Measurements from ENCODE around the gene ZNF705A. TPM values are rescaled to one million over a fixed set of nuclear protein-coding genes. Genes with fewer than 3 reads are reported as not detected.
"Not testable (repeated sequence)": the region's sequence is repeated elsewhere in the genome, so short reads cannot be mapped to it uniquely, and the experiment has no call there.

Gene ZNF705A
- total RNA-seq (not detected), polyA plus RNA-seq (0.05 TPM)
- long read RNA-seq, donor 1, result 0 reads
- long read RNA-seq, donor 2, result 0 reads
- long read RNA-seq, donor 3, result 0 reads
- long read RNA-seq, donor 4, result 0 reads
- long read RNA-seq, donor 5, result 0 reads
- long read RNA-seq, donor 6, result 0 reads
- long read RNA-seq, donor 7, result 0 reads
- long read RNA-seq, donor 8, result 0 reads
- long read RNA-seq, donor 9, result 0 reads
- long read RNA-seq, donor 10, result 0 reads

DNA sequence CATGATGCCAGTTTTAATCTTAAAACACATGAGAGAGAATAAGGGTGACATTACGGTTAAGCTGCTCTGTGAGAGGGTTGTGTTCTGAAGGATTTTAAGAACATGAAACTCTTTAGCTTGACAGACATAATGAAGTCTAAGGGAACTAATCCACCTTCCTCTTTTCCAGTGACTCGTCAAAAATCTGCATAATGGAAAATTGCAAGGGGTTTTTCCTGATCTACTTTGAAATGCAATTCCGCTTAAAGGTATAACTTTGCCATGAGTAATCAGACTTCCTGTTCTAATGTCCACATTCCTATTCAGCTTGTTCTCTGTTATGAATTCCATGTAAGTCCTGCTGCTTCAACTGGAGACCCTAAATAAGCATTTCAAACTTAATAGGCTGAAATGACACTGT is at the start of gene ZNF705A:
Gene ZNF705A, plus strand, starts transcription at position 171 of the 400 bp plus-strand sequence. CDS start 15,611 bp downstream, outside the sequence.
- Histone ChIP-seq H3K27ac (ENCODE audit: low read depth in 1 of 2, low read length in 1 of 2) (peak within 1 kb of the TSS in 1 of 2 donors; percentile 4), H3K9me3 (ENCODE audit: control insufficient read depth in 2 of 2, insufficient read depth in 1 of 2, low read length in 1 of 2) (no peaks in the 10 kb centered on the region), H3K4me1 (ENCODE audit: control insufficient read depth in 2 of 2, insufficient read depth in 2 of 2, low read length in 2 of 2) (peaks cover 0 to 7% of the 10 kb centered on the region in 2 donors), H3K36me3 (ENCODE audit: control insufficient read depth in 2 of 2, insufficient read depth in 2 of 2, low read length in 1 of 2) (no peaks in the 10 kb centered on the region), H3K4me3 (ENCODE audit: low read length in 2 of 2) (no peak within 1 kb of the TSS), H3K27me3 (ENCODE audit: control insufficient read depth in 2 of 2, insufficient read depth in 1 of 2, low read length in 1 of 2) (peaks cover 3 to 19% of the 10 kb centered on the region in 2 donors)
- 32% methylated on average over 3 of the region's 3 CpGs for WGBS
- peak in 1 of 9 donors; percentile 13 for DNase-seq (ENCODE audit: low read depth in 6 of 9, low spot score in 9 of 9)

DNA sequence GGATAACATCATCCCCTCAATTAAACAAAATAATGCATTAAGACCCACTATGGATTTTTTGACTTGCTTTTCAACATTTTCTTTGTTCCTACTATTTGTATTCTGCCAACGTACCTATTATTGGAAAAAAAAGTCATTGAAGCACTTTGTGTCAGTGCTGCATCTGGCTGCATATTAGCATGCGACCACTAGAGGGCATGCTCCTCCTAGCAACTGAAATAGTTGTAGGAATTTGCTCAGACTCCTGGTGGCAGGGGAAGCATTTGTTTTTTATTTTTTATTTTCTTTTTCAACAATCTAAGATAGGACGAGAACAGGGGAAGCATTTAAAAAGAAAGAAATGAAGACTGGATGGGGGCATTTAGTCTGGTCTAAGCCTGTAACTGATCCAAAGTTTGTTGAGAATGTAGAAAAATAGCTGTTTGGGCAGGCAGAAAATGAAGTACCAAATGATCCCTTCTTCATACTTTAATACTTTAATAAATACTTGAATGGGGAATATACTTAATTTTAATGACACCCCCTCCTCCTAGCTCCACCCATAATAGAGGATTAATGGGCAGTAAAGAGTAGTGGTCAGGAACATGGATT is 47.9 kb upstream of the ZNF705A start:
- Histone ChIP-seq H3K27ac (ENCODE audit: low read depth in 1 of 2, low read length in 1 of 2) (no peak overlapping the region), H3K27me3 (ENCODE audit: control insufficient read depth in 2 of 2, insufficient read depth in 1 of 2, low read length in 1 of 2) (no peaks in the 10 kb centered on the region), H3K36me3 (ENCODE audit: control insufficient read depth in 2 of 2, insufficient read depth in 2 of 2, low read length in 1 of 2) (peaks cover 0 to 4% of the 10 kb centered on the region in 2 donors), H3K4me3 (ENCODE audit: low read length in 2 of 2) (no peak overlapping the region), H3K4me1 (ENCODE audit: control insufficient read depth in 2 of 2, insufficient read depth in 2 of 2, low read length in 2 of 2) (no peaks in the 10 kb centered on the region), H3K9me3 (ENCODE audit: control insufficient read depth in 2 of 2, insufficient read depth in 1 of 2, low read length in 1 of 2) (no peaks in the 10 kb centered on the region)
- peak in 8 of 9 donors; percentile 55 to 85 (median 71) for DNase-seq (ENCODE audit: low read depth in 6 of 9, low spot score in 9 of 9)
- WGBS, result 5% methylated on average over 3 of the region's 3 CpGs

DNA sequence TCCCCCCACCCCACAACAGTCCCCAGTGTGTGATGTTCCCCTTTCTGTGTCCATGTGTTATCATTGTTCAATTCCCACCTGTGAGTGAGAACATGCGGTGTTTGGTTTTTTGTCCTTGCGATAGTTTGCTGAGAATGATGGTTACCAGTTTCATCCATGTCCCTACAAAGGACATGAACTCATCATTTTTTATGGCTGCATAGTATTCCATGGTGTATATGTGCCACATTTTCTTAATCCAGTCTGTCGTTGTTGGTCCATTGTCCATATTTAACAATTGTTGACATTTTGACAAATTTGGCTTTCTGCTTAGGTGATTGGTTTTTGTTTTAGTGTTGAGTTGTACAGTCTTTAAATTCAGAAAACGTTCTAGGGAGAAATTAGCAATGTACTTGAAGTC is 43.7 kb upstream of the ZNF705A start:
- not testable (repeated sequence) for H3K27me3 ChIP-seq (ENCODE audit: control insufficient read depth in 2 of 2, insufficient read depth in 1 of 2, low read length in 1 of 2); DNase-seq (ENCODE audit: low read depth in 6 of 9, low spot score in 9 of 9); H3K36me3 ChIP-seq (ENCODE audit: control insufficient read depth in 2 of 2, insufficient read depth in 2 of 2, low read length in 1 of 2); H3K4me3 ChIP-seq (ENCODE audit: low read length in 2 of 2); H3K9me3 ChIP-seq (ENCODE audit: control insufficient read depth in 2 of 2, insufficient read depth in 1 of 2, low read length in 1 of 2); H3K4me1 ChIP-seq (ENCODE audit: control insufficient read depth in 2 of 2, insufficient read depth in 2 of 2, low read length in 2 of 2); H3K27ac ChIP-seq (ENCODE audit: low read depth in 1 of 2, low read length in 1 of 2)
- WGBS, result 98% methylated on average over 4 of the region's 4 CpGs

DNA sequence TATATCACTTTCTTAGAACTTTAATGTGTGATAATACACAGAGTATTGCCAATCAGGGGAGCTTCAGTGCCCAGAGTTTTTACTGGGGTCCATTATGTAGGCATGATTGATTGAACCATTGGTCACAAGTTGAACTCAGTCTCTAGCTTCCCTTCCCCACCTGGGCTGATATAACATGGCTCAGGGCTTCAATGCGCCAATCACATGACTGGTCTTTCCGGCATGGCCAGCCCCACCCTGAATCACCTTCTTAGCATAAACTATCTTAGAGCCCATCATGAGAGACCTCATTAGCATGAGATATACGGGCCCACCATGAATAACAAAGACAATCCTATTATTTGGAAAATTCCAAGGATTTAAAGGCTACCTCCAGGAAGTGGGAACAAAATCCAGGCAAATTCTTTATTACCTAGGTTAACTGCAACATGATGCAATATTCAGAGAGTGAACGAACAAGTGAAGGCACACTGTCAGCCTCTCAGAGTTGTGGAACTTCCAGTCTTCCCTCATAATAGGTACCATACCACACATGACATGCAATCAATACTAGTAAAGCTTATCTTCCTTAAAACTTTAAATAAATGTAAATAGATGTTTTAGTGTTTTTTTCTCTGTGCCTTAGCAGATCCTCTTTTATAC is 36.6 kb upstream of the ZNF705A start:
- Histone ChIP-seq H3K4me3 (ENCODE audit: low read length in 2 of 2) (no peak overlapping the region), H3K4me1 (ENCODE audit: control insufficient read depth in 2 of 2, insufficient read depth in 2 of 2, low read length in 2 of 2) (peaks cover 4 to 5% of the 10 kb centered on the region in 2 donors), H3K27ac (ENCODE audit: low read depth in 1 of 2, low read length in 1 of 2) (no peak overlapping the region), H3K36me3 (ENCODE audit: control insufficient read depth in 2 of 2, insufficient read depth in 2 of 2, low read length in 1 of 2) (no peaks in the 10 kb centered on the region), H3K9me3 (ENCODE audit: control insufficient read depth in 2 of 2, insufficient read depth in 1 of 2, low read length in 1 of 2) (no peaks in the 10 kb centered on the region), H3K27me3 (ENCODE audit: control insufficient read depth in 2 of 2, insufficient read depth in 1 of 2, low read length in 1 of 2) (no peaks in the 10 kb centered on the region)
- 96% methylated on average over 4 of the region's 4 CpGs for WGBS
- DNase-seq (ENCODE audit: low read depth in 6 of 9, low spot score in 9 of 9), result no peak

DNA sequence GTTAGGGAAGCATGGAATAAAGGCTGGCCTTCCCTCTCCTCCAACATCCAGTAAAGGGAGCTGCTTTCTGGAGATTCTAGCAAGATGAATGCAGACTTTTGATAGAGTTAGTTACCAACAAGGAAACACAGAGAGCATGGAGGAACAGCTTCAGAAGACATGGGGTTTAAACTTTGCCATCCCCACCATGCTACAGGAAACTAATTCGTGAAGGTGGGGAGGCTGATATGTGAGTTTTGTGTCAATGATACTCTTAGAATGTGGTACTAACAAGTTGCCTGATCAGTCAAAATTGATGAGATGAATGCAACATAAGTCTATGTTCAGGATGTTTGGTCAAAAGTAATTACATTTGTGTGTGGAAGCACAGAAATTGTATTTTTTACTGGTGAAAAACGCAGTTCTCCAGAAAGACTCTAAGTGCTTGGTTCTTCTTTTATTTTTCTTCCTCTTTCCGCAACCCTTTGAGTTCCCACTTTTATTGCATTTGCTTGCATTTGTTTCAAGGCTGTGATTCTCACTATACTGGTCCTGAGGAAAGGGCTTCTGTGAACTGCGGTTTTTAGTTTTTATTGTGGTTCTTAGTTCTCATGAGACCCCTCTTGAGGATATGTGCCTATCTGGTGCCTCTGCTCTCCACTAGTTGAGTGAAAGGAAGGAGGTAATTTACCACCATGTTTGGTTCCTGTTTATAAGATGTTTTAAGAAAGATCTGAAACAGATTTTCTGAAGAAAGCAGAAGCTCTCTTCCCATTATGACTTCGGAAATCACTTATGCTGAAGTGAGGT is 33.5 kb upstream of the ZNF705A start, which contains the start of gene CLEC4A:
Gene CLEC4A, plus strand, starts transcription at position 494 of the 789 bp plus-strand sequence. Its CDS starts 262 bp downstream, at position 756.
- H3K4me3 ChIP-seq (ENCODE audit: low read length in 2 of 2), result no peak within 1 kb of the TSS
- peaks cover 4 to 13% of the 10 kb centered on the region in 2 donors for H3K4me1 ChIP-seq (ENCODE audit: control insufficient read depth in 2 of 2, insufficient read depth in 2 of 2, low read length in 2 of 2)
- DNase-seq (ENCODE audit: low read depth in 6 of 9, low spot score in 9 of 9), result peak in 1 of 9 donors; percentile 46
- H3K9me3 ChIP-seq (ENCODE audit: control insufficient read depth in 2 of 2, insufficient read depth in 1 of 2, low read length in 1 of 2), result no peaks in the 10 kb centered on the region
- H3K27ac ChIP-seq (ENCODE audit: low read depth in 1 of 2, low read length in 1 of 2), result peak within 1 kb of the TSS in 1 of 2 donors; percentile 21
- WGBS, result 14% methylated on average over 5 of the region's 5 CpGs
- H3K27me3 ChIP-seq (ENCODE audit: control insufficient read depth in 2 of 2, insufficient read depth in 1 of 2, low read length in 1 of 2), result no peaks in the 10 kb centered on the region
- no peaks in the 10 kb centered on the region for H3K36me3 ChIP-seq (ENCODE audit: control insufficient read depth in 2 of 2, insufficient read depth in 2 of 2, low read length in 1 of 2)

DNA sequence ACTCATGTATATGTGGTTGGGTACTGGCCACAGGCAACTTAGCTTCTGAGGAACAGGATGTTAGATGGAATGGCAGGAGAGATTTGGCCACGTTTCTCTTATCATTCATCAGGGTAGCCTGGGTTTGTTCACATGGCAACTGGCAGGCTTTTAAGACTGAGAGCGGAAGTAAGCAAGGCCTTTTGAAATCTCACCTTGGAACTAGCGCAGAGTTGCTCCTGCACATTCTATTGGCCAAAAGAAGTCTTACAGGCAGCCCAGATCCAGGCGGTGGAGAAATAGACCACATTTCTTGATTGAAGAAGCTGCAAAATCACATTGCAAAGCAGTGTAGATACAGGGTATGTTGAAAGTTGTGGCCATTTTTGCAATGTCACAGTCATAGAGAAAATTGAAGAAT is 29.7 kb upstream of the ZNF705A start:
- WGBS, result 48% methylated on average over 4 of the region's 4 CpGs
- Histone ChIP-seq H3K36me3 (ENCODE audit: control insufficient read depth in 2 of 2, insufficient read depth in 2 of 2, low read length in 1 of 2) (no peaks in the 10 kb centered on the region), H3K4me3 (ENCODE audit: low read length in 2 of 2) (no peak overlapping the region), H3K9me3 (ENCODE audit: control insufficient read depth in 2 of 2, insufficient read depth in 1 of 2, low read length in 1 of 2) (no peaks in the 10 kb centered on the region), H3K27me3 (ENCODE audit: control insufficient read depth in 2 of 2, insufficient read depth in 1 of 2, low read length in 1 of 2) (no peaks in the 10 kb centered on the region), H3K4me1 (ENCODE audit: control insufficient read depth in 2 of 2, insufficient read depth in 2 of 2, low read length in 2 of 2) (peaks cover 4 to 13% of the 10 kb centered on the region in 2 donors), H3K27ac (ENCODE audit: low read depth in 1 of 2, low read length in 1 of 2) (no peak overlapping the region)
- peak in 7 of 9 donors; percentile 29 to 89 (median 56) for DNase-seq (ENCODE audit: low read depth in 6 of 9, low spot score in 9 of 9)

DNA sequence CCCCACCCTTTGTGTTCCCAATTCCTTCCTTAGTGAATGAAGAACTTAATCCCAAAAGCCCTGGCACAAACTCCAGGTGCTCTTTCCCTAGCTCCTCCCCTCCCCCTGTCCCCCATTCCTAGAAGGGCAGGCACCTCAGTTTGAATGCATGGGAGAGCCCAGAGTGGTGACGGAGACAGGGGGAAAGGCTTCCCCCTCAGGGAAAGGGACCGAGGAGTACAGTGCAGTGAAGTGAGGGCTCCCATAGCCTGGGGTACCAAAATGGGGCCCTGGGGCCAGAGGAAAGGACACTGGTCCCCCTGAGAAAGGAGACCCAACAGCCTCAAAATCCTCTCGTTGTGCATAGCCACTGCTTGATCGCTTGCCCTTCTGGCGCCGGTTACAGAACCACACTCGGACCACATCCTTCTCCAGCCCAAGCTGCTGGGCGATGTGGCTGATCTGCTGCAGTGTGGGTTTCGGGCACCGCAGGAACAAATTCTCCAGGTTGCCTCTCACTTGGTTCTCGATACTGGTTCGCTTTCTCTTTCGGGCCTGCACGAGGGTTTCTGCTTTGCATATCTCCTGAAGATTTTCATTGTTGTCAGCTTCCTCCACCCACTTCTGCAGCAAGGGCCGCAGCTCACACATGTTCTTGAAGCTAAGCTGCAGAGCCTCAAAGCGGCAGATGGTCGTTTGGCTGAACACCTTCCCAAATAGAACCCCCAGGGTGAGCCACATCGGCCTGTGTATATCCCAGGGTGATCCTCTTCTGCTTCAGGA is 23.0 kb upstream of the ZNF705A start:
- H3K36me3 ChIP-seq (ENCODE audit: control insufficient read depth in 2 of 2, insufficient read depth in 2 of 2, low read length in 1 of 2); H3K27me3 ChIP-seq (ENCODE audit: control insufficient read depth in 2 of 2, insufficient read depth in 1 of 2, low read length in 1 of 2); H3K4me1 ChIP-seq (ENCODE audit: control insufficient read depth in 2 of 2, insufficient read depth in 2 of 2, low read length in 2 of 2); H3K9me3 ChIP-seq (ENCODE audit: control insufficient read depth in 2 of 2, insufficient read depth in 1 of 2, low read length in 1 of 2); H3K27ac ChIP-seq (ENCODE audit: low read depth in 1 of 2, low read length in 1 of 2); DNase-seq (ENCODE audit: low read depth in 6 of 9, low spot score in 9 of 9); H3K4me3 ChIP-seq (ENCODE audit: low read length in 2 of 2): not testable (repeated sequence)
- WGBS, result 95% methylated on average over 16 of the region's 18 CpGs

DNA sequence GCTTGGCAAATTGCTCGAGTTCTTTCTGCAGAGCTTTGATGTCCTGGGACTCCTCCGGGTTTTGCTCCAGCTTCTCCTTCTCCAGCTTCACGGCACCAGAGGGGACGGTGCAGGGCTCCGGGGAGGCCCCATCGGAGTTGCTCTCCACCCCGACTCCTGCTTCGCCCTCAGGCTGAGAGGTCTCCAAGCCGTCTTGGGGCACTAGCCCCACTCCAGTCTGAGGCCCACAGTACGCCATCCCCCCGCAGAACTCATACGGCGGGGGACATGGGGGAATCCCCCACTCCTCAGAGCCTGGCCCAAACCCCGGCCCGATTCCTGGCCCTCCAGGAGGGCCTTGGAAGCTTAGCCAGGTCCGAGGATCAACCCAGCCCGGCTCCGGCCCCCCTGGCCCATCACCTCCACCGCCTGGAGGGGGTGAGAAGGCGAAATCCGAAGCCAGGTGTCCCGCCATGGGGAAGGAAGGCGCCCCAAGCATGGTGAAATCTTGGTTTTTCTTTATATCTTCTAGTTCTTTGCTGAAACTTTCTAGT is 22.4 kb upstream of the ZNF705A start:
- not testable (repeated sequence) for H3K4me1 ChIP-seq (ENCODE audit: control insufficient read depth in 2 of 2, insufficient read depth in 2 of 2, low read length in 2 of 2); DNase-seq (ENCODE audit: low read depth in 6 of 9, low spot score in 9 of 9); H3K9me3 ChIP-seq (ENCODE audit: control insufficient read depth in 2 of 2, insufficient read depth in 1 of 2, low read length in 1 of 2); H3K4me3 ChIP-seq (ENCODE audit: low read length in 2 of 2); H3K27me3 ChIP-seq (ENCODE audit: control insufficient read depth in 2 of 2, insufficient read depth in 1 of 2, low read length in 1 of 2); H3K27ac ChIP-seq (ENCODE audit: low read depth in 1 of 2, low read length in 1 of 2); H3K36me3 ChIP-seq (ENCODE audit: control insufficient read depth in 2 of 2, insufficient read depth in 2 of 2, low read length in 1 of 2)
- WGBS, result 98% methylated on average over 23 of the region's 23 CpGs
